G401.6 (cell line): ENCODE measurements around the gene B3GAT3.
"Not testable (repeated sequence)": the region's sequence is repeated elsewhere in the genome, so short reads cannot be mapped to it uniquely, and the experiment has no call there.

Experiments
- FAIRE-seq: peaks from 2 replicates; lab custom pipeline; 2012; peaks lifted over from hg19 to GRCh38; lab: Jason Lieb, UNC

Gene B3GAT3

DNA sequence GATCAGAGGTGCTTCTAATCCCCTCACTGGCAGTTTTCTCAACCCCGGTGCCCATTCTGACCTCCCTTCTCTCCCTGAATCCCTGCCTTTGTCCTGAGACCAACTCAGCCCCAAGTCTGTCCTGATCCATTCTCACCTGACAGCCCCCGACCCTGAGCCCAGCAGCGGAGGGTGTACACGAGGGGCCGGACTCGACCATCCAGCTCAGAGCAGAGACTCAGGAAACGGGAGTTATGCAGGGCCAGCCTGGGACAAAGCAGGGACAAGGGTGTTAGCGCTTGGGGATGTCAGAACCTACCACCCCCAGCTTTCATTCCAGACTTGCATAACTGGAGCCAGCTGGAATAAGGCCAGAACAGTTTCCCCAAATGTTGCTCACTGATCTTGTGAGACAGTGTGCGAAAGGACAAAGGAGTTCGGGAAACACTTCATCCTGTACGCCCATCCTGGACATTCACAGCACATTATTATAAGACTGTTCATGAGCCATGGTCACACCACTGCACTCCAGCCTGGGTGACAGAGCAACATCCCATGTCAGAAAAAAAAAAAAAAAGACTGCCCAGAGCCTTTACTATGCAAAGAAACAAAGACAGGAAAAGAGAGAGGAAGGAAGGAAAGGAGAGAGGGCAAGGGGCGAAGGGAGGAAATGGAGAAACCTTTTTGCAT lies 44.6 kb downstream of the B3GAT3 start:
- FAIRE-seq = no peak

DNA sequence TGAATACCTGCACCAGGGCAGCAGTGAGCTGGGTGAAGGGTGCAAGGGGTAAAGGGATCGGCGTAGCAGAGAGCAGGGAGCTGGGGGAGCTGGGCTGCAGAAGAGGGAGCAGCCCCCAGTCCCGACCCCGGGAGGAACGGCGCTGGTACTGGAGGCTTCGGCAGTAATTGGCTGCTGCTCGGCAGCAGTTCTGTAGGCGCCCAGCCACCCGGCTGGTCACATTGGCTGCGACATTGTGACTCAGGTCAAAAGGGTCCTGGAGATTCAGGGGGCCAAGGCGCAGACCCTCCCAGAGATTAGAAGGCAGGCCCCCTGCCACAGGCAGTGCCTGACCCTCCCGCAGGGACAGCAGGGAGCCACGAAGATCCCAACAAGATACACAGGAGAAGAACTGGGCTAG lies 45.9 kb downstream of the B3GAT3 start:
- no peak for FAIRE-seq

DNA sequence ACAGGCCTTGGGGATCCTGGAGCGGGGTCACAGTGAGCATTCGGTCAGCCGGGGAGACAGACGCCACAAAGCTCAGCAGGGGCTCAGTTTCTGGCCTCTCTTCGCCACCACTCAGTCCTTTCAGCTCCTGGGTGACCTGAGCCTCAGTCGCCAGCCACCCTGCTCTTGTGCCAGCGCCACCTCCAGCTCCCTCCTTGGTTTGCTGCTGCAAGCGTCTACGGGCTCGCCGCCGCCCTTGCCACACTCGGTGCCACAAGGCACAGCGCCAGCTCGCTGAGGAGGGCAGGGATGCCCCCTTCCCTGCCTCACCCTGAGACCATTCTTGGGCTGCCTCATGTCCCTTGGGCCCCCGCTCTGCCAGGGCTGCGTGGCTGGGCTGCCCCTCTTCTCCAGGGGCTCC lies 46.6 kb downstream of the B3GAT3 start:
- FAIRE-seq = no peak

DNA sequence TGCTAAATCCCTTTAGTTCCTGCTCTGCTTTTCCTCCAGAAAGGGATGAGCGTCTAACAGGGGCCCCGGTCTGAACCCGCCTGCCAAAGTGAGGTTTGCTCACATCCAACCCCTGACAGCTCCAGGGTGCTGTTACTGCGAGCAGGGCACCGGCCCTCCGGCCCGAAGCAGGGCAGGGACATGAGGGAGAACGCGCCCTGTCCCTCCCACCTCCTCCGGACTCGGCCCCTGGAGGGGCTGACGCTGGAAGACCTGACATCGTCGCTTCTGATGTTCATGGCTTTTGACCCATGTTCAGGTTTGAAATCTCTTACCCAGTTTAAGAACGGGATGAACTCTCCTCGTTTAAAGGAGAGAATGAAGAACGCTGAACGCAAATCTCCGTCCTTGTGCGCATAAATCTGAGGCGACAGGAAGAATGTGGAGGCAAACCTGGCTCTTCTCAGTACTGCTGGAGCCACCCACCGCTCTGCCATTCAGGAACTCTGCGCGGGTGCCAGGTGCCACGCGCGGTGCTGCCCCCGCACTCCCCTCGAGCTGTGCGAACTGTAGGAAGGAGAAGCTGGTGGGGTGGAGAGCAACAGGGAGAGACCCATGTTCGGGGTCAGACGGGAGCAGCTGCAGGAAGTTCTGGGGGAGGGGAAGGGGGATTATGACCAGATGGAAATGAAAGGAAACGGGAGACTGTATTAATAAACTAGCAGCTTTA lies 47.3 kb downstream of the B3GAT3 start:
- FAIRE-seq = no peak

DNA sequence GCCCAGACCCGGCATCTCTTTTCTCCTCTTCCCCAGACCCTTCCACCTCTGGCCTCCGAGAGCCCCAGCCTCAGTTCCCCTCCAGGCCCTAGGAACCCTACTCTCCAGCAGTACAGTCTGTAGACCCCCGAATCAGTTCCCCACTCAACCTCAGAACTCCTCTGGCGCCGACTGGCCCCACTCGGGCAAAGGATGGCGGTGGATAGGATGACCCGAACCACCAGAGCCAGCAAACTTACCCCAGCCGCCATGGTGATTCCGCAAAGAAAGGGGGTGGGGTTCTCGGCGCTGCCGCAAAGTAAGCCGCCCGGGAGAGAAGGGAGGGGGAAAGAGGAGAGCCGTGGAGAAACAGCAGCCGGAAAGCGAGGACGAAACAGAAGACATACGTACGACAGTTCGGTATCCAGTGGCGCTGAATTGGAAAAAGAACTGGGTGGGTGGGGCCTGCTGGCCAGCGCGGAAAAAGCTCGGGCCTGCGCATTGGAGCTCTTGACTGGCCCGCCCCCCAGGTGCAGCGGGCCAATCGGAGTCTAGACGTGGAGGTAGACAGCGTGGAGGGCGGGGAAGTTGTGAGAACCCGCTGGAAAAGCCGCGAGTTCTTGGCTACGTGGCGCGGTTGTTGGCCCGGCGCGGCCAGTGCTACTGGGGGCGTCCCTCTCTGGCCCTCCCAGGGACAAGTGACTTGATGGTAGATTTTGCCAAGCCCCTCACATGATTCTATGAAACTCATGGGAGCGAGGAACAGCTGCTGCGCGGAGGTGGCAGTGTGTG lies 48.0 kb downstream of the B3GAT3 start, which contains the start of gene EEF1G:
EEF1G (minus strand) TSS at position 300 of the 771 bp plus-strand sequence; CDS start at position 251, 49 bp downstream.
- peak; percentile 97 for FAIRE-seq

DNA sequence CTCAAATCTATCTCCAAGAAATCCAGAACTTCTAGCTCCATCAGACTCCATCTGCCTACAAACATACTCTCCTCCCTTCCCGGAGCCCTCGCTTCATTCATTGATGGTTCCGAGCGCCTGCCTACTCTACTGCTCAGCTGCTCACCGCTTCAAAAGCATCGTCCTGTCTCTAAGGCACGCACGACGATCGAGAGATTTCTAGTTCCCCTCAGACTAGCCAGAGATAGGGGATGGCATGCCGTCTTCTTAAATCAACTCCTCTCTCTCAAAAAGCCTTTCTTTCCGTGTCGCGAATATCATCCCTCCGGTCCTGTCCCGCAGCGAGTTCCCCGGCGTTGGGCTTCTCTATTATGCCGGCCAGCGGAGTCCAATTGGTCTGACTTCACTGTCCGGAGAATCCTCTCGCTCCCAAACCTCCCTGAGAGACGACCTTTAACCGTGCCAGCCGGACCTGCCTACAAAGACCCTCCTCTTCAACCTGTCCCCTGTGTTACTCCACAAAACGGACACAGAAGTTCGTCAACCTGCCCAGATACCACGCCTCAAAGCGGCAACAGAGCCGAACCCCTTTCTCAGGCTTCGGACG lies 48.7 kb downstream of the B3GAT3 start:
- no peak for FAIRE-seq

DNA sequence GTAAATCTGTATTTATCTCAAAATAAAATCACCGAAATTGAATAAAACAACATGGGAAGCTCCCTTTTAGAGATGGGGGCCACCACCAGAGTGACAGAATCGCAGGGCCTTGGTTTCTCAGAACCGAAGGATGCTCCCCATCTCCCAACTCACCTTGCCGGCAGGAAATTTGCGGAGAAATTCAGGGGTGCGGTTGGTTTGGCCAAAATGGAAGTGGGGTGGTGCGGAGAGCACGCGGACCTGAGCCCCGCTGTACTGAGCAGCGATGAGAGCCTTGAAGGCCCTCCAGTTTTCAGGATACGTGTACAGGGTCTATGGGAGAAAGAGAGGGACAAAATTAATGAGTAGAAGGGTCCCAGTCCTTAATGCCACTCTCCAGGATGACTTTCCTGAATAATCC lies 49.4 kb downstream of the B3GAT3 start:
- no peak for FAIRE-seq

DNA sequence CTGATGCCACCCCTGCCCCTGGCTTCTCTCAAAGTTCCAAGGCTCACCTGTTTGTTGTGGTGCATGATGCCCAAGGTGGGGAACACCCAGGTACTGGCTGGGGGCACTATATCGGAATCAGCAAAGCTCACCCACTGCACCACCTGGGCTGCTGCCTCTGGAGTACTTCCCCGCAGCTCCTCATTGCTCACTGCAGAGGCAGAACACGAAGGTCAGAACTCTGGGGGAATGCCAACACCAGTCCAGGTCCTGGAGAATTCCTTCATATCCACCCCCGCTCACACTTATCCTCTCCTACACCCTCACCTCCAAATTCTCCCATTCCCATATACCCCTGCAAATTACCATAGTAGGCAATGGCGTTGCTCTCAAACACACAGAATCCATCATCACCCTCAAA lies 50.3 kb downstream of the B3GAT3 start:
- not testable (repeated sequence) for FAIRE-seq

DNA sequence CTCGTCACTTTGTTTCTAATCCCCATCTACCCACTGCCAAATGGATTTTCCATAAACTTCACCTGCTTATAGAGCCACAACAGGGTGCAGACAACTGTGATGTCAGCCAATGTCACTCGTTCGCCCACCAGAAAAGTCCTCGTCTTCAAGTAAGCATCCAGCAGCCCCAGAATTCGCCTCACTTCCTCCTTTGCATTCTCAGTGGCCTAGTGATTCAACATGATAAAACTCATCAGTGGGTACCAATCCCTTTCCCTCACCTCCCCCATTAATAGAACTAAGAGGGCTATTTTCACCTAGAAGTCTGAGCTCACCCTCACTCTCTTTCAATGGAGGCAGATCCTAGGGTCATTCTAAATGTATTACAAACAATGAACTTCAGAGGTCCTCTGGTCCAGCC lies 50.9 kb downstream of the B3GAT3 start:
- not testable (repeated sequence) for FAIRE-seq

DNA sequence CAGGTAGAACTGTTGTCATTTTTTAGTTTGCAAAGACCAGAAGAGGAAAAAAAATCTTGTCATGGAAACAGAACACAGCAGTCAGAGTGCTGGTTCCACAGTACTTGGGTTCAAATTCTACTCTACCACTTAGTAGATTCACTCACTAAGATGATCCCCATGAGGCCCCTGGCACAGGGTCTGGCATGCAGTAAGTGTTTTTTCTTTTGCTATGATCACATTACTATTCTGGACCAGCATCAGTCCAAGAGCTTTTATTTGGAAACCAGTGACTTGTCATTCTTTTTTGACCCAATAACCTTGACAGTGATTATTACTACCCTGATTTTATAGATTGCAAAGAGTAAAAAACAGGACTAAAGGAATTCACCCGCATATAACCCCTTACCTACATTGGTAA lies 52.2 kb downstream of the B3GAT3 start:
- FAIRE-seq = no peak

DNA sequence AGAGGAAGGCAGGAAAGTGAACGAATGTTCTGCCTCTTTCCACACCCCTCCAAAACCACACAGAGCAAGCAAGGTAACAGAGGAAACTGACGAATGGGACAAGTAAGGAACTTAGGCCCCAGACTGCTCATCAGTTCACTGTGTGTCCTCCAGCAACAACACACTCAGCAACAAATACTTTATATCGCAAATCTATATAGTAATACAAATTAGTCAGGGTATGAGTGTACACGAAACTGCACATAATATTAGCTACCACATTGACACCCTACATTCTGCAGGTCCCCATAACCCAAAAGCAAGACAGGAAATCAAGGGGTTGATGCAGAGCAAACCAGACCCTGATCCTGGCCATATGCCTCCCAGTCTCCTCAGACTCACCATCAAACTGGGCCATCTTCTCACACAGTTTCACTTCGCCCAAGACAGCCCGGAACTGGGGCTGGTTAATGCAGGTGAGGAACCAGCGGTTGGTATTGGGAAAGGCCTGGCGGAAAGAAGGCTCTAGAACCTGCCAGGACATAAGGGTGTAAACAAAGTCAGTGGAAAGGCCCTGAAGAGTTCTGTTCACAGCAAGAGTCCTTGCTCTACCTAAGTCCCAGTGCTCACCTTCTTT lies 54.7 kb downstream of the B3GAT3 start:
- no peak for FAIRE-seq

DNA sequence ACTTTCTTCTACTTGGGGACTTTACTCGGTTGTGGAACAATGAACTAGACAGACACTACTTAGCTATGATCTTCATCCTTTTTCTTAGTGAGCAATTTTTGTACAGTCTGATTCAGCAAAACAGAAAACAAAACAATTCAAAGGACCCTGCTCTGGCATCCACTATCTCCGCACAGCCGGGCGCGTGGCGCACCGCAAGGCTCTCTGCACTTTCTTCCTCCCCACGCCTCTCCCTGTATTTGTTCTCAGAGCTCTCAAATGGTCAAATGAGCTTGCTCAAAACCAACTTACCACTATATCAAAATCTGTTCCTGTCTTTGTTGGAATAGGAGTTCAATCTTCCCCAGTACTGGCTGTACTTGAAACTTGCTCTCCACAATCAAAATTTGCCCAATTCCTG lies 55.5 kb downstream of the B3GAT3 start:
- no peak for FAIRE-seq
